IMR-90 (cell line): Measurements from ENCODE around the gene SLC39A3. TPM values are rescaled to one million over a fixed set of nuclear protein-coding genes. Genes with fewer than 3 reads are reported as not detected.

ENCODE experiments used
- ATAC-seq: fragments of 200-7000 bp; cut with Tn5 transposase; 2 replicates; pipeline ENCODE4 v1.9.1; 2020; ENCODE audit warnings: low read depth, mild to moderate bottlenecking, moderate library complexity
- BruUV-seq: library from RNA; stranded (reverse); fragments of 400-500 nt; replicated peaks from 2 replicates; lab custom pipeline; 2021; lab: Mats Ljungman, UMichigan
- CTCF ChIA-PET: fragments of 300-600 bp; formaldehyde crosslinking; extraction: SDS; loops from one replicate; lab custom pipeline; 2021; ENCODE audit warnings: antibody characterized with exemption; lab: Yijun Ruan, JAX
- POLR2A ChIA-PET: fragments of 300-600 bp; sonication (Branson Sonifier 250); formaldehyde crosslinking; loops from one replicate; lab custom pipeline; 2022; ENCODE audit warnings: antibody characterized with exemption; ENCODE audit not compliant: unreplicated experiment; lab: Charles Lee
- DNase-seq: peaks from one replicate; pipeline ENCODE4 v3.0.0; 2013
- H2AFZ ChIP-seq: replicated peaks from 2 replicates; pipeline ENCODE3; 2013; ENCODE audit warnings: low read length, mild to moderate bottlenecking; ENCODE audit not compliant: poor library complexity
- H2AK5ac ChIP-seq: 2 replicates; pipeline ENCODE4 v1.6.1; 2013; ENCODE audit warnings: low read depth, low read length, inconsistent platforms
- H2AK9ac ChIP-seq: replicated peaks from 2 replicates; pipeline ENCODE3; 2013; ENCODE audit warnings: mild to moderate bottlenecking, low read depth, low read length, moderate library complexity; ENCODE audit not compliant: poor library complexity
- H2BK120ac ChIP-seq: 2 replicates; pipeline ENCODE4 v1.6.1; 2013; ENCODE audit warnings: low read depth, low read length, inconsistent platforms
- H2BK15ac ChIP-seq: 3 replicates; pipeline ENCODE4 v1.6.1; 2013; ENCODE audit warnings: low read depth, low read length, inconsistent platforms
- H2BK20ac ChIP-seq: 2 replicates; pipeline ENCODE4 v1.6.1; 2013; ENCODE audit warnings: low read depth, mild to moderate bottlenecking, inconsistent platforms, low read length, moderate library complexity
- H2BK5ac ChIP-seq: 2 replicates; pipeline ENCODE4 v1.6.1; 2013; ENCODE audit warnings: mild to moderate bottlenecking, low read depth, low read length, inconsistent platforms; ENCODE audit not compliant: poor library complexity, severe bottlenecking
- H3K14ac ChIP-seq: replicated peaks from 2 replicates; pipeline ENCODE4 v1.6.1; 2013; ENCODE audit warnings: low read depth, low read length, inconsistent platforms
- H3K18ac ChIP-seq: 2 replicates; pipeline ENCODE4 v1.6.1; 2013; ENCODE audit warnings: low read depth, low read length, control low read depth
- H3K23ac ChIP-seq: 2 replicates; pipeline ENCODE4 v1.6.1; 2013; ENCODE audit warnings: low read depth, low read length, inconsistent platforms
- H3K27ac ChIP-seq: 2 replicates; pipeline ENCODE4 v1.5.1; 2013; ENCODE audit warnings: mild to moderate bottlenecking, control low read depth, low read length; ENCODE audit not compliant: insufficient read depth
- H3K27me3 ChIP-seq: 2 replicates; pipeline ENCODE4 v1.6.1; 2013; ENCODE audit warnings: low read length; ENCODE audit not compliant: control insufficient read depth, insufficient read depth
- H3K36me3 ChIP-seq: 2 replicates; pipeline ENCODE4 v1.6.1; 2013; ENCODE audit warnings: low read length, mixed read lengths; ENCODE audit not compliant: control insufficient read depth, insufficient read depth
- H3K4ac ChIP-seq: 2 replicates; pipeline ENCODE4 v1.6.1; 2013; ENCODE audit warnings: low read depth, low read length, inconsistent platforms
- H3K4me1 ChIP-seq: 2 replicates; pipeline ENCODE4 v1.6.1; 2013; ENCODE audit warnings: low read length, mixed read lengths; ENCODE audit not compliant: control insufficient read depth, insufficient read depth
- H3K4me2 ChIP-seq: 2 replicates; pipeline ENCODE4 v1.6.1; 2013; ENCODE audit warnings: low read depth, mild to moderate bottlenecking, control low read depth, low read length, moderate library complexity
- H3K4me3 ChIP-seq: 2 replicates; pipeline ENCODE4 v1.5.1; 2013; ENCODE audit warnings: low read depth, mild to moderate bottlenecking, control low read depth, low read length, moderate library complexity; ENCODE audit not compliant: insufficient read depth
- H3K56ac ChIP-seq: 2 replicates; pipeline ENCODE4 v1.6.1; 2013; ENCODE audit warnings: low read length, inconsistent platforms; ENCODE audit not compliant: insufficient read depth; ENCODE audit errors: extremely low read depth
- H3K79me1 ChIP-seq, 2 experiments: 2 replicates each; pipeline ENCODE4 v1.6.1; 2013; ENCODE audit warnings: low read length in 2 of 2, inconsistent platforms in 1 of 2, low read depth in 1 of 2
- H3K9ac ChIP-seq: 2 replicates; pipeline ENCODE4 v1.6.1; 2013; ENCODE audit warnings: low read depth, low read length, control low read depth
- H3K9me1 ChIP-seq: 2 replicates; pipeline ENCODE4 v1.6.1; 2013; ENCODE audit warnings: low read length, inconsistent platforms; ENCODE audit not compliant: insufficient read depth
- H3K9me3 ChIP-seq: 2 replicates; pipeline ENCODE4 v1.6.1; 2013; ENCODE audit warnings: low read length; ENCODE audit not compliant: control insufficient read depth, insufficient read depth
- H4K20me1 ChIP-seq: 2 replicates; pipeline ENCODE4 v1.6.1; 2013; ENCODE audit warnings: low read length, inconsistent platforms; ENCODE audit not compliant: insufficient read depth
- H4K5ac ChIP-seq: 2 replicates; pipeline ENCODE4 v1.6.1; 2013; ENCODE audit warnings: mild to moderate bottlenecking, low read depth, low read length, control low read depth
- H4K8ac ChIP-seq, 2 experiments: 2 replicates each; pipeline ENCODE4 v1.6.1; 2013; ENCODE audit warnings: low read depth in 2 of 2, low read length in 2 of 2, control low read depth in 1 of 2, inconsistent platforms in 1 of 2
- H4K91ac ChIP-seq: 2 replicates; pipeline ENCODE4 v1.6.1; 2013; ENCODE audit warnings: low read depth, low read length, inconsistent platforms; ENCODE audit not compliant: insufficient read depth
- BHLHE40 ChIP-seq: fragments of 150-350 bp; IDR thresholded peaks from 2 replicates; pipeline ENCODE4 v1.6.1; 2016; ENCODE audit warnings: mild to moderate bottlenecking, low read depth, low read length
- CHD1 ChIP-seq: IDR thresholded peaks from 2 replicates; pipeline ENCODE4 v1.6.1; 2012; ENCODE audit warnings: low read depth, low read length, improper control_type of control experiment
- FOS ChIP-seq: fragments of 150-350 bp; IDR thresholded peaks from 2 replicates; pipeline ENCODE4 v1.6.1; 2016; ENCODE audit warnings: low read depth, low read length
- MAFK ChIP-seq: IDR thresholded peaks from 2 replicates; pipeline ENCODE4 v1.6.1; 2012; ENCODE audit warnings: low read depth, low read length, improper control_type of control experiment
- MAZ ChIP-seq: IDR thresholded peaks from 2 replicates; pipeline ENCODE4 v1.6.1; 2012; ENCODE audit warnings: low read depth, mild to moderate bottlenecking, low read length, improper control_type of control experiment, moderate library complexity, borderline replicate concordance
- MXI1 ChIP-seq: IDR thresholded peaks from 2 replicates; pipeline ENCODE4 v1.6.1; 2012; ENCODE audit warnings: low read depth, mild to moderate bottlenecking, low read length, moderate library complexity, borderline replicate concordance
- NFE2L2 ChIP-seq: fragments of 150-350 bp; IDR thresholded peaks from 2 replicates; pipeline ENCODE4 v1.6.1; 2016; ENCODE audit warnings: low read depth, mild to moderate bottlenecking, low read length
- RCOR1 ChIP-seq: IDR thresholded peaks from 2 replicates; pipeline ENCODE4 v1.6.1; 2012; ENCODE audit warnings: mild to moderate bottlenecking, low read length, improper control_type of control experiment; ENCODE audit not compliant: insufficient replicate concordance
- RFX5 ChIP-seq: IDR thresholded peaks from 2 replicates; pipeline ENCODE4 v1.8.0; 2012; ENCODE audit warnings: low read depth, mild to moderate bottlenecking, low read length, moderate library complexity
- WGBS, 2 experiments: methylation state at CpG; one replicate each; pipeline versions ENCODE4 v1.1.5 to v1.1.7; 2013; ENCODE audit warnings: missing lambda C conversion rate in 2 of 2; ENCODE audit not compliant: insufficient read length in 1 of 2; ENCODE audit errors: extremely low coverage in 2 of 2; 5-methylcytosine and 5-hydroxymethylcytosine counted together
- dilution Hi-C: fragments of 300-500 bp; cut with HindIII; formaldehyde crosslinking; loops from one replicate; pipeline ENCODE4 v1.14.3; 2018; ENCODE audit warnings: low sequenced_read_pairs; ENCODE audit not compliant: unreplicated experiment
- in situ Hi-C: fragments of 300-500 bp; cut with MboI; formaldehyde crosslinking; loops from 3 replicates; pipeline ENCODE4 v1.14.3; 2019; ENCODE audit warnings: low sequenced_read_pairs, inconsistent platforms, mixed read lengths
- intact Hi-C: fragments of 100-400 bp; cut with micrococcal nuclease; formaldehyde crosslinking; loops from 2 replicates; pipeline ENCODE4 v1.10.0; 2022
- polyA plus RNA-seq, 3 experiments: library from polyadenylated mRNA; depleted of rRNA; stranded (reverse); fragments of >200 nt; gene quantifications; 2 replicates each; pipeline ENCODE4 v1.2.3, GENCODE V29; 2012; ENCODE audit warnings: low replicate concordance in 1 of 3
- total RNA-seq: library from RNA; depleted of rRNA; stranded (reverse); fragments of >200 nt; gene quantifications from 2 replicates; pipeline ENCODE4 v1.2.3, GENCODE V29; 2012
- TF ChIP-seq, protein P1 (sequence below): fragments of 150-350 bp; IDR thresholded peaks from 2 replicates; pipeline ENCODE4 v1.6.1; 2017; ENCODE audit warnings: mild to moderate bottlenecking, antibody characterized with exemption, low read length, low read depth

The SLC39A3 gene
- total and polyA plus RNA-seq, 2 of the 4 experiments (the other 2 are of a cell fraction) = 12.4 to 38.2 TPM

- WGBS, 2 experiments = 82% methylated on average over 24 of the region's 35 CpGs; no CpG with 5 or more reads in 1 of the 2 experiments
- no peak overlapping the region for H3K14ac ChIP-seq
- no peak overlapping the region for H3K18ac ChIP-seq
- CTCF ChIA-PET = no interaction called here
- no peak overlapping the region for H3K4me3 ChIP-seq
- TF ChIP-seq MAFK (no peak), MXI1 (no peak), CHD1 (no peak), RFX5 (no peak), FOS (no peak), NFE2L2 (no peak), MAZ (no peak), BHLHE40 (no peak), RCOR1 (no peak)
- TF ChIP-seq, protein P1, sequence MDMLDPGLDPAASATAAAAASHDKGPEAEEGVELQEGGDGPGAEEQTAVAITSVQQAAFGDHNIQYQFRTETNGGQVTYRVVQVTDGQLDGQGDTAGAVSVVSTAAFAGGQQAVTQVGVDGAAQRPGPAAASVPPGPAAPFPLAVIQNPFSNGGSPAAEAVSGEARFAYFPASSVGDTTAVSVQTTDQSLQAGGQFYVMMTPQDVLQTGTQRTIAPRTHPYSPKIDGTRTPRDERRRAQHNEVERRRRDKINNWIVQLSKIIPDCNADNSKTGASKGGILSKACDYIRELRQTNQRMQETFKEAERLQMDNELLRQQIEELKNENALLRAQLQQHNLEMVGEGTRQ = no peak
- dilution Hi-C loops = no loop called here
- H3K56ac ChIP-seq = no peak overlapping the region
- intact Hi-C loops = no loop called here
- peaks cover 5 to 20% of the 10 kb centered on the region in 2 experiments; a peak in 3 of 4 replicates for H3K79me1 ChIP-seq
- H2AK5ac ChIP-seq = no peak overlapping the region
- no peak overlapping the region for H2AFZ ChIP-seq
- H3K9ac ChIP-seq = no peak overlapping the region
- H2BK120ac ChIP-seq = no peak overlapping the region
- BruUV-seq = no TSS peak
- peaks cover 29% of the 10 kb centered on the region for H3K36me3 ChIP-seq
- POLR2A ChIA-PET = no interaction called here
- no peak overlapping the region for H2AK9ac ChIP-seq
- H4K20me1 ChIP-seq = no peaks in the 10 kb centered on the region; the same call in none of the 2 replicates
- no peak overlapping the region for H3K27ac ChIP-seq
- H3K9me3 ChIP-seq = no peaks in the 10 kb centered on the region; the same call in 1 of the 2 replicates
- no peak overlapping the region for H3K23ac ChIP-seq
- ATAC-seq = no peak
- no peak for DNase-seq
- H3K4ac ChIP-seq = no peak overlapping the region
- H2BK20ac ChIP-seq = no peak overlapping the region
- H3K9me1 ChIP-seq = 0 out of 2 replicates have a peak, but pooled peaks cover 2% of the 10 kb centered on the region
- H3K4me2 ChIP-seq = no peak overlapping the region
- H4K91ac ChIP-seq = no peak overlapping the region
- in situ Hi-C loops = no loop called here
- no peak overlapping the region for H2BK5ac ChIP-seq
- no peak overlapping the region for H4K8ac ChIP-seq
- H4K5ac ChIP-seq = no peak overlapping the region
- no peaks in the 10 kb centered on the region for H3K27me3 ChIP-seq
- H3K4me1 ChIP-seq = no peaks in the 10 kb centered on the region; the same call in 1 of the 2 replicates
- H2BK15ac ChIP-seq = no peak overlapping the region
Measured at GRCh38 chr19:2733930-2734588, 5.8 kb downstream of the SLC39A3 start.
